HL-60/S4 treated with phorbol 12-myristate 13-acetate at 8.2 ng/mL for 4 days and 3 days (cell line): ENCODE data around the gene SNX14.

Experiments
- in situ Hi-C: fragments of 300-500 bp; cut with MboI; formaldehyde crosslinking; loops from 2 replicates; pipeline ENCODE4 v1.15.0; 2022; ENCODE audit warnings: low sequenced_read_pairs

SNX14 gene

GRCh38 chr6:85506441-85507093 is 87.1 kb downstream of the SNX14 start:
- in situ Hi-C loops: no loop called here

GRCh38 chr6:85498596-85499258 is 94.9 kb downstream of the SNX14 start:
- in situ Hi-C loops: no loop called here

- in situ Hi-C loops: no loop called here
These were observed 96.8 kb downstream of the SNX14 start for GRCh38 chr6:85496856-85497255.

- in situ Hi-C loops: no loop called here
These were observed 97.6 kb downstream of the SNX14 start for GRCh38 chr6:85496009-85496579.

GRCh38 chr6:85494547-85495536 is 98.8 kb downstream of the SNX14 start:
- in situ Hi-C loops: no loop called here

GRCh38 chr6:85493389-85493788 is 100.3 kb downstream of the SNX14 start:
- in situ Hi-C loops: no loop called here

- in situ Hi-C loops: no loop called here
These were observed 103.0 kb downstream of the SNX14 start for GRCh38 chr6:85490516-85491248.

- in situ Hi-C loops: loop anchor here (10.0 kb wide), 1 partner anchor 120 kb away; no protein-coding TSS in a partner anchor
These were observed 108.7 kb downstream of the SNX14 start for GRCh38 chr6:85484948-85485347.

GRCh38 chr6:85483846-85484245 is 109.8 kb downstream of the SNX14 start:
- in situ Hi-C loops: loop anchor here (10.0 kb wide), 1 partner anchor 119 kb away; no protein-coding TSS in a partner anchor

- in situ Hi-C loops: loop anchor here (10.0 kb wide), 1 partner anchor 118 kb away; no protein-coding TSS in a partner anchor
These were observed 110.6 kb downstream of the SNX14 start for GRCh38 chr6:85482905-85483700.

GRCh38 chr6:85482206-85482904 is 111.3 kb downstream of the SNX14 start:
- in situ Hi-C loops: loop anchor here (10.0 kb wide), 1 partner anchor 118 kb away; no protein-coding TSS in a partner anchor

GRCh38 chr6:85479208-85479607 is 114.5 kb downstream of the SNX14 start:
- in situ Hi-C loops: no loop called here

GRCh38 chr6:85476532-85476931 is 117.1 kb downstream of the SNX14 start:
- in situ Hi-C loops: no loop called here

- in situ Hi-C loops: no loop called here
These were observed 119.9 kb downstream of the SNX14 start for GRCh38 chr6:85473748-85474147.

- in situ Hi-C loops: no loop called here
These were observed 120.9 kb downstream of the SNX14 start for GRCh38 chr6:85472744-85473143.

GRCh38 chr6:85470023-85470410 is 123.6 kb downstream of the SNX14 start:
- in situ Hi-C loops: no loop called here

- in situ Hi-C loops: no loop called here
These were observed 124.2 kb downstream of the SNX14 start for GRCh38 chr6:85469276-85470022.

GRCh38 chr6:85468326-85468725 is 125.3 kb downstream of the SNX14 start:
- in situ Hi-C loops: no loop called here
